ENCODE measurements around the gene CPHXL2. TPM values are rescaled to one million over a fixed set of nuclear protein-coding genes. Genes with fewer than 3 reads are reported as not detected.
A peak's percentile ranks its signal among the peaks of the same experiment; 100 is the strongest.

The CPHXL2 gene
- total and polyA plus RNA-seq, 2 experiments from 2014 or later, result not detected

DNA sequence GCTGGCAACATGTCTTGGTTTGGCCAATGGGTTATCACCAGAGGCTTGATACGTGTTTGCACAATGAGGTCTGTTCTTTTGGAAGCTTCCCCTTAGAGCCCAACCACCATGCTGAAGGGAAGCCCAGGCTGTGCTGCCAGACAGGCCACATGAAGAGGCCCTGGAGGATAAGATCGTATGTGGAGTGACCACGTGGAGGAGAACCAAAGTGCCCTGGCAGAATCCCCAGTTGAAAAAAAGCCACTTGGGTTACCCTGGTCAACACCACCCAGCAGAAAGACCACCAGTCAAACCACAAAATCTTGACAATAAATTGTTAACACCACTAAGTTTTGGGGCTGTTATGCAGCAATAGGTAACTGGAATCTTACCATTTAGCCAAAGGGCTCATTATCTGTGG lies 46.8 kb downstream of the CPHXL2 start:
- Histone ChIP-seq H3K27ac (no peak overlapping the region), H3K36me3 (peaks cover 51% of the 10 kb centered on the region), H3K4me1 (ENCODE audit: low read depth) (no peaks in the 10 kb centered on the region), H3K9me3 (ENCODE audit: low read depth) (no peaks in the 10 kb centered on the region), H3K27me3 (no peaks in the 10 kb centered on the region), H3K4me3 (no peak overlapping the region)
- no peak for DNase-seq (ENCODE audit: low read depth in 1 of 2, low spot score in 1 of 2)
- TF ChIP-seq, protein P1, sequence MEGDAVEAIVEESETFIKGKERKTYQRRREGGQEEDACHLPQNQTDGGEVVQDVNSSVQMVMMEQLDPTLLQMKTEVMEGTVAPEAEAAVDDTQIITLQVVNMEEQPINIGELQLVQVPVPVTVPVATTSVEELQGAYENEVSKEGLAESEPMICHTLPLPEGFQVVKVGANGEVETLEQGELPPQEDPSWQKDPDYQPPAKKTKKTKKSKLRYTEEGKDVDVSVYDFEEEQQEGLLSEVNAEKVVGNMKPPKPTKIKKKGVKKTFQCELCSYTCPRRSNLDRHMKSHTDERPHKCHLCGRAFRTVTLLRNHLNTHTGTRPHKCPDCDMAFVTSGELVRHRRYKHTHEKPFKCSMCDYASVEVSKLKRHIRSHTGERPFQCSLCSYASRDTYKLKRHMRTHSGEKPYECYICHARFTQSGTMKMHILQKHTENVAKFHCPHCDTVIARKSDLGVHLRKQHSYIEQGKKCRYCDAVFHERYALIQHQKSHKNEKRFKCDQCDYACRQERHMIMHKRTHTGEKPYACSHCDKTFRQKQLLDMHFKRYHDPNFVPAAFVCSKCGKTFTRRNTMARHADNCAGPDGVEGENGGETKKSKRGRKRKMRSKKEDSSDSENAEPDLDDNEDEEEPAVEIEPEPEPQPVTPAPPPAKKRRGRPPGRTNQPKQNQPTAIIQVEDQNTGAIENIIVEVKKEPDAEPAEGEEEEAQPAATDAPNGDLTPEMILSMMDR (IDR thresholded peaks at IDR 0.05; ENCODE audit: low read depth, low read length), result no peak

GRCh38 chr16:75629132-75629531 lies 47.7 kb downstream of the CPHXL2 start:
- Histone ChIP-seq H3K9me3 (ENCODE audit: low read depth) (no peaks in the 10 kb centered on the region), H3K27ac (no peak overlapping the region), H3K36me3 (peaks cover 42% of the 10 kb centered on the region), H3K27me3 (no peaks in the 10 kb centered on the region), H3K4me1 (ENCODE audit: low read depth) (no peaks in the 10 kb centered on the region), H3K4me3 (no peak overlapping the region)
- no peak for DNase-seq (ENCODE audit: low read depth in 1 of 2, low spot score in 1 of 2)
- TF ChIP-seq, protein P1 (IDR thresholded peaks at IDR 0.05; ENCODE audit: low read depth, low read length), result no peak

DNA sequence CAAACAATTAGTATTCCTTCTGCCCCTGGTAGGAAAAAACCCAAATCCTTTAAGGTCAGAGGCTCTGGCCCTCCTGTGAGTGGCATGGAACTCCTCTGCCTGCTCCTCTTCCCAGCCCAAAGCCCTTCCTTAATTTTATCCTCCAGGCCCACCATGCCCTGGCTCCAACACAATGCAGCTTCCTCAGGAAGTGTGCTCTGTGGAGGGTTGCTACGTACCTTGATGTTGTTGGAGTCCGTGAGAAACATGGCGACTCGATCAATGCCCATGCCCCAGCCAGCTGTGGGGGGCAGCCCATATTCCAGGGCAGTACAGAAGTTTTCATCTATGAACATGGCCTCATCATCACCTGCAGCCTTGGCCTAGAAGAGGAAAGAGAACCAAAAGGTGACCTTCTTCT lies 48.5 kb downstream of the CPHXL2 start:
- Histone ChIP-seq H3K27ac (peak overlapping the region; percentile 66), H3K36me3 (peaks cover 35% of the 10 kb centered on the region), H3K4me3 (no peak overlapping the region), H3K27me3 (no peaks in the 10 kb centered on the region), H3K9me3 (ENCODE audit: low read depth) (no peaks in the 10 kb centered on the region), H3K4me1 (ENCODE audit: low read depth) (no peaks in the 10 kb centered on the region)
- DNase-seq (ENCODE audit: low read depth in 1 of 2, low spot score in 1 of 2), result no peak
- TF ChIP-seq, protein P1 (IDR thresholded peaks at IDR 0.05; ENCODE audit: low read depth, low read length), result no peak

GRCh38 chr16:75627851-75628250 lies 49.0 kb downstream of the CPHXL2 start:
- no peak overlapping the region for H3K4me3 ChIP-seq
- peak in 1 of 2 donors; percentile 85 for DNase-seq (ENCODE audit: low read depth in 1 of 2, low spot score in 1 of 2)
- peaks cover 35% of the 10 kb centered on the region for H3K36me3 ChIP-seq
- TF ChIP-seq, protein P1 (IDR thresholded peaks at IDR 0.05; ENCODE audit: low read depth, low read length), result no peak
- H3K27me3 ChIP-seq, result no peaks in the 10 kb centered on the region
- H3K27ac ChIP-seq, result peak overlapping the region; percentile 66
- H3K9me3 ChIP-seq (ENCODE audit: low read depth), result no peaks in the 10 kb centered on the region
- H3K4me1 ChIP-seq (ENCODE audit: low read depth), result no peaks in the 10 kb centered on the region

DNA sequence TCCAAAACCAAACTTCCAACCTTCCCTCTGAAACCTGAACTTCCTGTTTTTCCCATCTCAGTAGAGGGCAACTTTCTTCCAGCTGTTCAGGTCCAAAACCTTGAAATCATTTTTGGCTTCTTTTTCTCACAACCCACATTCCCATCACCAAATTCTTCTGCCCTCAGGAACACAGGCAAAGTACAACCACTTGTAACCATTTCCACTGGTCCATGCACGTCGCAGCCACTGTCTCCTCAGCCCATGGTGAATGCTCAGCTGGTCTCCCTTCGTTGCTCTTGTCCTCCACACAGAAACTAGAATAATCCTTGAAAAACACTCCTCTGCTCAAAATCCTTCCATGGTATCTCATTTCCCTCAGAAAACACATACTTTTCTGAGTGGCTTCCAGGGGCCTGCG lies 50.0 kb downstream of the CPHXL2 start:
- no peak for DNase-seq (ENCODE audit: low read depth in 1 of 2, low spot score in 1 of 2)
- TF ChIP-seq, protein P1 (IDR thresholded peaks at IDR 0.05; ENCODE audit: low read depth, low read length), result no peak
- Histone ChIP-seq H3K36me3 (peaks cover 35% of the 10 kb centered on the region), H3K27me3 (no peaks in the 10 kb centered on the region), H3K9me3 (ENCODE audit: low read depth) (no peaks in the 10 kb centered on the region), H3K27ac (no peak overlapping the region), H3K4me3 (no peak overlapping the region), H3K4me1 (ENCODE audit: low read depth) (peaks cover 6% of the 10 kb centered on the region)

GRCh38 chr16:75624921-75625334 lies 51.9 kb downstream of the CPHXL2 start:
- TF ChIP-seq, protein P1 (IDR thresholded peaks at IDR 0.05; ENCODE audit: low read depth, low read length), result no peak
- H3K27ac ChIP-seq, result no peak overlapping the region
- no peaks in the 10 kb centered on the region for H3K27me3 ChIP-seq
- H3K9me3 ChIP-seq (ENCODE audit: low read depth), result no peaks in the 10 kb centered on the region
- H3K4me3 ChIP-seq, result no peak overlapping the region
- H3K36me3 ChIP-seq, result peaks cover 23% of the 10 kb centered on the region
- H3K4me1 ChIP-seq (ENCODE audit: low read depth), result peaks cover 9% of the 10 kb centered on the region
- DNase-seq (ENCODE audit: low read depth in 1 of 2, low spot score in 1 of 2), result peak in 1 of 2 donors; percentile 68
